ENCODE data around the gene POLD3. TPM values are rescaled to one million over a fixed set of nuclear protein-coding genes. Genes with fewer than 3 reads are reported as not detected.

The POLD3 gene
- total RNA-seq, 1 experiment from 2014 or later = 28.4 TPM

DNA sequence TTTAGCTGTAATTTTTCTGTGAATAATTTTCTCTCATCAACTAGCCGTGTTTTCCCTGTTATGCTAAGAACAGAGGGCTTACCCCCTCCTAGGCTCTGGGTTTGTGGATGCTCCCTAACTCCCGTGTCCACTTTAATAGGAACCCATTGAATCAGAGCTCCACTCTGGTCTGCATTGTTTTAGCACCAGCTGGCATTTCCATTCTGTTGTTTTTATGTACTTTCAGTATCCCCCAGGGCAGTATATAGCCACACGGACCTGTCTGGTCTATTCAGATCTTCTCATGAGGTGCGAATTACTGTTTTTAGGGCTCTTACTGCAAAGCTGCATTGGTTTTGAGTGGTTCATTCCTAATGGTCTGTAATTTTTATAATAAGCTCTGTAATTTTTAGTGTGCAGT is 16.0 kb downstream of the POLD3 start:
- no peak overlapping the region for H3K27ac ChIP-seq

DNA sequence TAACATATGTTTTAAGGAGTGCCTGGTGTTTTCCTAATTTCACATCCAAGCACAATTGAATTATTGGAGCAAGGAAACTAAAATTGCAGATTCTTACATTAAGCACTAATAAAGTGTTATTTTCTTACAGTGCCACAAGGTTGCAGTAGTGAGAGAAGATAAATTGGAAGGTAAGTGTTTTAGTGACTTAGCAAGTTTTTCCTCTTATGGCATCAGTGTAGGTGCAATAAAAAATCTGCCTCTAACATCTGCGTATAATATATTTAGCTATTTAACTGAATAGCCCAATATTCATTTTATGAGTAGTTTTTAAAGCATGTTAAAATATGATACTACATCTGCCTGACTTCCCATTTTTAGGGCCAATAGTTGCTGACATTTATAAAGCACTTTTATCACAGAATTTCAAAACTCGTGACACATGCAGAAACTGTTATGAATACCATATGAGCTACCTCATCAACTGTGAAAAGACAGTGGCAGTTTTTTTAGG is 19.0 kb downstream of the POLD3 start:
- Histone ChIP-seq H3K27ac (no peak overlapping the region), H3K36me3 (peaks cover 44% of the 10 kb centered on the region), H3K9me3 (replicated peaks) (no peaks in the 10 kb centered on the region), H3K27me3 (no peaks in the 10 kb centered on the region), H3K4me1 (no peaks in the 10 kb centered on the region), H3K4me3 (no peak overlapping the region)
- peak in 1 of 2 experiments; percentile 51 for DNase-seq

More for the DNA sequence above, 16.0 kb downstream of the POLD3 start:
- Histone ChIP-seq H3K27me3 (no peaks in the 10 kb centered on the region), H3K9me3 (replicated peaks) (no peaks in the 10 kb centered on the region), H3K36me3 (peaks cover 38% of the 10 kb centered on the region), H3K4me1 (no peaks in the 10 kb centered on the region), H3K4me3 (no peak overlapping the region)
- DNase-seq = no peak

DNA sequence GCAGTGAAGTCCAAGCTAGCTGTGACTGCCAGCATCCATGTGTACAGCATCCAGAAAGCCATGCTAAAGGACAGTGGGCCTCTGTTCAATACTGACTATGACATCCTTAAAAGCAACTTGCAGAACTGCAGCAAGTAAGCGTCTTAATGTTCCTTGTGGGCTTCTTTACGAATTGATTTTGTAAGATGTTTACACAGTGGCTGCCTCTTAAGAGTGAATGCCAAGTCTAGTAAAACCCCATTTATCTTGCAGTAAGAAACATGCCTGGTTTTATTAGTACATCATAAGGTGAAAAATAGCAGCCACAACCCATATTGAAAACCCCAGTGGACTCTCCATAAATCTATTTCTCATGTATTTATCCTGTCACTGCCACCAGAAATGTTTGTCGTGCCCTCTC is 20.5 kb downstream of the POLD3 start:
- Histone ChIP-seq H3K4me3 (no peak overlapping the region), H3K4me1 (no peaks in the 10 kb centered on the region), H3K36me3 (peaks cover 48% of the 10 kb centered on the region), H3K27me3 (no peaks in the 10 kb centered on the region), H3K9me3 (replicated peaks) (no peaks in the 10 kb centered on the region), H3K27ac (no peak overlapping the region)
- DNase-seq = no peak

DNA sequence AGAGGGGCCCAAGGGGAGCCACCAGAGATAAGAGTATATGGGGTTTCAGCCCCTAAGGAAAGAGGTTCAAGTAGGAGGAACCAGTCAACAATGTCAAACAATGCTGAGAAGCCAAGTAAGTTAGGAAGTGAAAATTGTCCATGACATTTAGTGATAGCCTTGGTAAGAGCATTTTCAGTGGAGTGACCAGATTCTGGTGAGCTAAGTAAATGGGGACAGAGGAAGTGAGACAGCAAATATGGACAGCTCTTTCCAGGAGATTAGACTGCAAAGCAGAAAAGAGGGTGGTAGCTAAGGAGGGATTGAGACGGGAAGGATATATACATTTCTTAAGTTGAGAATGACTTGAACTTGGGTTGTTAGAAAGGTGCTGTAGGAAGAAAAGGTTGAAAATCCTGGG is 22.9 kb downstream of the POLD3 start:
- no peaks in the 10 kb centered on the region for H3K4me1 ChIP-seq
- no peaks in the 10 kb centered on the region for H3K27me3 ChIP-seq
- H3K27ac ChIP-seq = no peak overlapping the region
- H3K4me3 ChIP-seq = no peak overlapping the region
- H3K9me3 ChIP-seq (replicated peaks) = no peaks in the 10 kb centered on the region
- H3K36me3 ChIP-seq = peaks cover 58% of the 10 kb centered on the region
- no peak for DNase-seq

DNA sequence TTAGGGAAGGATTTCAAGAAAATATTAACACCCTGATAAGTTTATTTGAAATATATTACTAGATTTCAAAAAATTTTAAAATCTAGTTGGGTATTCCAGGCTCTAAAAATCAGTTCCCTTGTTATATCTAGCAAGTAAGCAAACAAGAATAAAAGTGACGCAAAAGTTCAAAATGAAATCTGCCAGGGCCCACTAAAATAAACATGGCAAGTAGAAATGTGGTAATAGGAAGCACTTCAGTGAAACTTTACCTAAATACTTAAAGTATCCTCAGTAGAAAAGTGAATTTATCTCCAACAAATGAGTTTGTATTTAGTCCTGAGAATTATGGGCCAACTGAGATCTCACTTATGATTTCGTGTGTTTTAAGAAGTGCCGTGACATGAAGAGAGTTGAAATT is 23.6 kb downstream of the POLD3 start:
- no peaks in the 10 kb centered on the region for H3K9me3 ChIP-seq (replicated peaks)
- H3K4me3 ChIP-seq = no peak overlapping the region
- DNase-seq = no peak
- no peak overlapping the region for H3K27ac ChIP-seq
- H3K36me3 ChIP-seq = peaks cover 56% of the 10 kb centered on the region
- H3K27me3 ChIP-seq = no peaks in the 10 kb centered on the region
- H3K4me1 ChIP-seq = no peaks in the 10 kb centered on the region

DNA sequence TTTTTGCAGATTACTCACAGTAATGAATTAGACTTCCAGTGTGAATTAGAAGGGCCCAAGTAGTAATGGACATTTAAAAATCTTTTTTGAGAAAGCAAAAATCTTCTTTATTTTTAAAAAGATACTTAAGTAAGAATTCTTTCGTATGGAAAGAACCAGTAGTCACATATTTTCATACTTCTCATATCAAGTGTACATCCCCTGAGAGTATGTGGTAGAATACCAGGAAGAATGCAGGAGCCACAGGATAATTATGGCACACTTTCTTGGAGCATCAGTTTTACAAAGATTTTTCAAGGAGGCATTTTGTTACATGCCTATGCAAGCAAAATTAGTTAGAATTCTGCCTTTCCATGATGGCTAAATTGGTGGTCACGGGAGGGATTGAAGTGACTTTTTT is 28.1 kb downstream of the POLD3 start:
- peaks cover 40% of the 10 kb centered on the region for H3K36me3 ChIP-seq
- DNase-seq = no peak
- no peaks in the 10 kb centered on the region for H3K27me3 ChIP-seq
- H3K4me3 ChIP-seq = no peak overlapping the region
- no peak overlapping the region for H3K27ac ChIP-seq
- peaks cover 3% of the 10 kb centered on the region; the same call in 1 of the 2 replicates for H3K4me1 ChIP-seq
- no peaks in the 10 kb centered on the region for H3K9me3 ChIP-seq (replicated peaks)

DNA sequence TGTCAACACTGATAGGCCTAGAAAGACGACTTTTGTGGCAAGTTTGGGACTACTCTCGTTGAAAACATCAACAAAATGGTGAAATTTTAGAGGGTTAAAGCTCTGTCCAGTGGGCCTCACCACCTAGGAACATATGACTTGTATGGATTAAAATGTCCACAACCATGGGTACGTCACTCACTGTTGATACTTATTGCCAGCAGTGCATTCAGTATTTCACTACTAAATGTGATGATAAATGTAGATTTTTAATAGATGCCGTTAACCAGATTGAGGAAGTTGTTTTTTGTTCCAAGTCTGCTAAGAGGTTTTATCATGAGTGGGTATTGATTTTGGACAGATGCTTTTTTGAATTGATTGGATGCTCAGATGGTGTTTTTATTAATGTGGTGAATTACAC is 33.7 kb downstream of the POLD3 start:
- Histone ChIP-seq H3K36me3 (peaks cover 33% of the 10 kb centered on the region), H3K9me3 (replicated peaks) (no peaks in the 10 kb centered on the region), H3K27ac (no peak overlapping the region), H3K4me1 (peaks cover 3% of the 10 kb centered on the region; the same call in 1 of the 2 replicates), H3K4me3 (no peak overlapping the region), H3K27me3 (no peaks in the 10 kb centered on the region)
- DNase-seq = no peak

DNA sequence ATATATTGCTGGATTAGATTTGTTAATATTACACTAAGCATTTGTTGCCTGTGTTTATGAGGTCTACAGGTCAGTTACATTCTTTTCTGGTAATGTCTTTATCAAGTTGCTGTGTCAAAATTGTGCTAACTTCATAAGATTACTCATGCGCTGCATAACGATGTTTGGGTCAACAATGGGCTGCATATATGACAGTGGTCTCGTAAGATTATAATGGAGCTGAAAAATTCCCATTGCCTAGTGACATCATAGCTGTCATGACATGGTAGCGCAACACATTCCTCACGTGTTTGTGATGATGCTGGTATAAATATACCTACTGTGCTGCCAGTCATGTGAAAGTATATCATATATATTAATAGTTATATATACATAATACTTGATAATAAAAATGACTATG is 34.2 kb downstream of the POLD3 start:
- H3K9me3 ChIP-seq (replicated peaks) = no peaks in the 10 kb centered on the region
- no peak overlapping the region for H3K27ac ChIP-seq
- H3K36me3 ChIP-seq = peaks cover 33% of the 10 kb centered on the region
- H3K4me3 ChIP-seq = no peak overlapping the region
- H3K27me3 ChIP-seq = no peaks in the 10 kb centered on the region
- H3K4me1 ChIP-seq = peaks cover 3% of the 10 kb centered on the region; the same call in 1 of the 2 replicates
- DNase-seq = no peak

DNA sequence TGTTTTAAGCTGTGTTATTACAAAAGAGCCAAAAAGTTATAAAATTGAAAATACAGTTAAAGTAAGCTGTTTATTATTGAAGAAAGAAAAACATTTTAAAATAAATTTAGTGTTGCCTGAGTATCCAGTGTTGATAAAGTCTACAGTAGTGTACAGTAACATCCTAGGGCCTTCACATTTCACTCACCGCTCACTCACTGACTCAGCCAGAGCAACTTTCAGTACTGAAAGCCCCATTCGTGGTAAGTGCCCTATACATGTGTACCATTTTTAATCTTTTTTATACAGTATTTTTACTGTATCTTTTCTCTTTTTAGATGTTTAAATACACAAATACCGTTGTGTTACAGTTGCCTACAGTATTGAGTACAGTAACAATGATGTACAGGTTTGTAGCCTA is 35.0 kb downstream of the POLD3 start:
- no peak for DNase-seq
- Histone ChIP-seq H3K4me3 (no peak overlapping the region), H3K4me1 (peaks cover 3% of the 10 kb centered on the region; the same call in 1 of the 2 replicates), H3K36me3 (peaks cover 29% of the 10 kb centered on the region), H3K9me3 (replicated peaks) (no peaks in the 10 kb centered on the region), H3K27ac (no peak overlapping the region), H3K27me3 (no peaks in the 10 kb centered on the region)

DNA sequence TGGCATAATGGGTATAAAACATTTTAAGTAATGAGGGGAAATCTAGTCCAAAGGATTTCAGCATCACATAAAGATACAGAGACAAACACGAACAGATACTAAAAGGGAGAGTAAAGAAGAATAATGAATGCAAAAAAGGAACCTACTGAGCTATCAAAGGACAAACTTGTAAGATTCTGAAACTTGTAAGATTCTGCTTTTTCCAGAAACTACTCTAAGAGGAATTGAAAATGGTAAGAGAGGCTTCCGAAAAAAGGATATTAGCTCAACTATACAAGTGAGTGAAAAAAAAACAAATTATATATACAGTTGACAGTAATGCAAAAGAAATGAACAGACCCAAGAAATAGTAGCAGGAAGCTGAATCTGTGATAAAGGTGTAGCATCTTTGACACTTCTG is 37.7 kb downstream of the POLD3 start:
- H3K4me1 ChIP-seq = peaks cover under 1% of the 10 kb centered on the region; the same call in 1 of the 2 replicates
- no peaks in the 10 kb centered on the region for H3K27me3 ChIP-seq
- H3K36me3 ChIP-seq = peaks cover 33% of the 10 kb centered on the region
- H3K9me3 ChIP-seq (replicated peaks) = no peaks in the 10 kb centered on the region
- no peak for DNase-seq
- H3K4me3 ChIP-seq = no peak overlapping the region
- no peak overlapping the region for H3K27ac ChIP-seq

DNA sequence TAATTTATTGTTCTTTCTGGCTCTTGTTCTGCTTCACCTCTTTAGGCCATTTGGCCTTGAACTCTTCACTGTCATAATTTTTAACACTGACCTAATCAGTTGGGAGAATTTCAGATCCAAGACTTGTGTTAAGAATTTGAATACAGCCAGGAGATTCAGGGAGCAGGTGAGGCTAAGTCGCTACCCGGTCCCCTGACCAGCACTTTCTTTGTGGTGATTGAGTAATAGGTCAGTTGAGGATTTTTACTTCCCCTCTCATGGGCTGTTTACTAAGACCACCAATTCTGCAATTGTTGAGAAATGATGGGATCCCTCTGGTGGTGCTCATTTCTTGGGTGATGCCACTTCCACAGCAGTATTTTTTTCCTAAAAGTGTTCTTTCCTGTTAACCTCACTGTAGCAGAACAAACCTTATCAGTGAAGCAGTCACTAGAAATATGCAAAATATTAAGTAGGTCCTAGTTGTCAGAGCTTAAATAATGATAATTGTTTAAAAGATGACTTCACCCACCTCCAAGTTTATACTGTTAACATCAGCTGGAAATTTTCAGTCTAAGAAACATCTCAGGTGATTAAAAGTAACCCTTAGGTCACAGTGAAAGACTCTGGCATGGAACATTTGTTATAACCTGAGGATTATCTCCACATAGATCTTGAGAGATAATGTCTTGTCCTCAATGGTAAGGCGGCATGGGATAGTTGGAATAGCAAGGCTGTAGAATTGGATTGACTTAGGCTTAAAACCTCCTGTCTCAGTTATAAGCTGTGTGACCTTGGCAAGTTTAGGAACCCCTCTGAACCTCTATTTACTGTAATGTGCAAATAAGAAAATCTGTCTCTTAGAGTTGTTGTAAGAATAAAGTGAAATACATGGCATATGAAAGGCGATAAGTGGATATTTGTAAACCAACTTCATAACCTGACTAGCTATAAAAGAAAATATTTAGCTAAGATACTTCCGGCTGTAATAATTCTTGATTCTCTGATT is 41.3 kb downstream of the POLD3 start:
- Histone ChIP-seq H3K9me3 (replicated peaks) (no peaks in the 10 kb centered on the region), H3K27me3 (no peaks in the 10 kb centered on the region), H3K36me3 (peaks cover 47% of the 10 kb centered on the region), H3K4me3 (no peak overlapping the region), H3K27ac (no peak overlapping the region), H3K4me1 (no peaks in the 10 kb centered on the region)
- no peak for DNase-seq

DNA sequence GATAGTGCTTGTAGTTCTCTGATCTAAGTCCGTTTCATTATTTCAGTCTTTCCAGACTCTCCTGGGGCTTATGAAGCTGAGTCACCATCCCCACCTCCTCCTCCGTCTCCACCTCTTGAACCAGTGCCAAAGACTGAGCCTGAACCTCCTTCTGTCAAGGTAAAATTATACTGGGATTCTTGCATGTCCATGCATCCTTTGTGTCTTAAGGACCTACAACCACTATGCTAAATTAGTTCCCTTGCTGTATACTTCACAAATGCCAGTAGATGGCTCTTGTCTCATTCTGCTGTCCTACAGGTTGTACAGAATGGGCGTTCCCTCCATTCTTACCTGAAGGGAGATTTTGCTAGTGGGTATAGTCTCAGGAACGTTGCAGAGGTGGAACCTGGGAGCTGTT is 42.2 kb downstream of the POLD3 start:
- Histone ChIP-seq H3K4me3 (no peak overlapping the region), H3K27me3 (no peaks in the 10 kb centered on the region), H3K9me3 (replicated peaks) (no peaks in the 10 kb centered on the region), H3K36me3 (peaks cover 52% of the 10 kb centered on the region), H3K27ac (no peak overlapping the region), H3K4me1 (no peaks in the 10 kb centered on the region)
- DNase-seq = peak; percentile 4 to 16

DNA sequence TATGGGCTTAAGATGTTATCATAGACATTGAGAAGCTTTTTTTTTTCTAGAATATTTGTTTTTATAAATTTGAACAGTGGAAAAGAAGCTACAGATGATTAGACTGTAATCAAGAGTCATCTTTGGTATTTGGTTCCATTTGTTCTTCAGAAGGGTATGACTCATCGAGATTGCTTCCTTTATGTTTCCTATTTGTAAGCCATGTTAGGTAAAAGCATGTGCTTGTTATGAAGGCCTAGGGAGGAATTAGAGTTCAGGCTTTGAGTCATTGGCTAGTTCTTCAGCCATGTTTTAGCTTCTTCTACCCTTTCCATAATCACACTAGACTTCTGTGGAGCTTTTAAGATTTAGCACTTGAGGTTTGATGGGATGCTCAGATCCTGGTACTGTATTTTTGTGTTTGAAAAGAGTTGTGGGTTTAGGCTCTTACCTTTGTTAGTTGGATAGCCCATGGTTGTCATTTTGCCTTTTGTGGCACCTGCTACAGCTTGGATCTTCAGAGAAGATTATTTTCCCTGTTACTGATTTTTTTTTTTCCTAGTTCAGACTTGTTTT is 44.3 kb downstream of the POLD3 start:
- no peak for DNase-seq
- H3K4me3 ChIP-seq = no peak overlapping the region
- no peaks in the 10 kb centered on the region for H3K27me3 ChIP-seq
- H3K36me3 ChIP-seq = peaks cover 56% of the 10 kb centered on the region
- H3K4me1 ChIP-seq = 0 out of 2 replicates have a peak, but pooled peaks cover 5% of the 10 kb centered on the region
- no peaks in the 10 kb centered on the region for H3K9me3 ChIP-seq (replicated peaks)
- H3K27ac ChIP-seq = no peak overlapping the region

DNA sequence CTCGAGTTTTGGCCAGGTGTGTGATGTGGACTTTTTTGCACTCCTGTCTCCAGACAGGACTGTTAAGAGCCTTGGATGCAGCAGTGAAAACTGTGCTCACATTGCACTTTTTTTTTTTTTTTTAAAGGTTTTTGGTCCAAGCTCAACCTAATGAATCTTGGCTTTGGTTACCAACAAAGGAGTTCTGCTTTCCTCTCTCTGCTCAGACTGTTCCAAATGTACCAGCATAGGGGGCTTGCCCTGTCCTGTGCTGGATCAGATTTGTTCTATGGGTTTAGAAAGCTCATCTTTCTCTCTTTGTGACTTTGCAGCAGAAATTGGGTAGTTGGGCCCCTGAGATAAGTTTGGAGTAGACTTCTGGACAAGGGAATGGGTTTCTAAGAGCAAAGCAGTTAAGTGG is 45.3 kb downstream of the POLD3 start:
- peaks cover 59% of the 10 kb centered on the region for H3K36me3 ChIP-seq
- H3K27ac ChIP-seq = no peak overlapping the region
- no peak overlapping the region for H3K4me3 ChIP-seq
- no peaks in the 10 kb centered on the region for H3K9me3 ChIP-seq (replicated peaks)
- H3K4me1 ChIP-seq = 0 out of 2 replicates have a peak, but pooled peaks cover 5% of the 10 kb centered on the region
- no peaks in the 10 kb centered on the region for H3K27me3 ChIP-seq
- no peak for DNase-seq

DNA sequence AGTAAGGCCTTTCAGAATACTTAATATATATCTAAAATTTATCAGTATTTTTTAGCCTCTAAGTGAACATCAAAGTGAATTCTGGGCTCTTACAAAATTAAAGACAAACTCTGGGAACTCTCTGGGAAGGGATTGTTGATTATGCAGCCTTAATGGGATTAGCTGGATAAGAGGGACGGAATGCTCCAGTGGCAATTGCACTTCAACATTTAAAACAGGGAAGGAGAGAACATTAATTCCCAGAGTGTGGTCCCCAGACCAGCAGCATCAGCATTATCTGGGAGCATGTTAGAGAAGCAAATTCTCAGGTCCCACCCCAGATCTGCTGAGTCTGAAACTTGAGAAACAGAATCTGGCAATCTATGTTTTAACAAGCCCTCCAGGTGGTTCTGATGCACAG is 46.5 kb downstream of the POLD3 start:
- DNase-seq = no peak
- Histone ChIP-seq H3K36me3 (peaks cover 58% of the 10 kb centered on the region), H3K4me3 (no peak overlapping the region), H3K27me3 (no peaks in the 10 kb centered on the region), H3K4me1 (0 out of 2 replicates have a peak, but pooled peaks cover 5% of the 10 kb centered on the region), H3K9me3 (replicated peaks) (no peaks in the 10 kb centered on the region), H3K27ac (no peak overlapping the region)

All from SJCRH30 (cell line).